Measurements from ENCODE around the gene CCDC169.

DNA sequence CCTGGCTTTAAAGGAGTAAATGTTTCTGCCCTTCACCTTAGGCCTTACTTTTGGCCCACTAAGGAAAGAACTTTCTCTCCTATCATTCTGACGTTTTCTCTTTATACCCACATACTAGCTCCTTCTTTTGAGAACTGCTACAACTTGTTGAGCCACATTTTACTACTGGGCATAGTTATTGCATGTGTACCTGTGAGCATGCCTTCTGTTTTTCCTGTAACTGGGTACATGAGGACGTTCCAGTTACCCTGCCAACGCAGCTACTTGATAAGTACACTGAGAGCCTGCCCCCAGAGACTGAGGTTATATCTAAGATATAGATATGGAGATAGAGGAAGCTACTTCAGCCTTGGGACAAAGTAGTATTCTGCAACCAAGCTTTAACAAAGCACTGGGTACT is 3.5 kb downstream of the CCDC169 start:
- TF ChIP-seq, protein P1, sequence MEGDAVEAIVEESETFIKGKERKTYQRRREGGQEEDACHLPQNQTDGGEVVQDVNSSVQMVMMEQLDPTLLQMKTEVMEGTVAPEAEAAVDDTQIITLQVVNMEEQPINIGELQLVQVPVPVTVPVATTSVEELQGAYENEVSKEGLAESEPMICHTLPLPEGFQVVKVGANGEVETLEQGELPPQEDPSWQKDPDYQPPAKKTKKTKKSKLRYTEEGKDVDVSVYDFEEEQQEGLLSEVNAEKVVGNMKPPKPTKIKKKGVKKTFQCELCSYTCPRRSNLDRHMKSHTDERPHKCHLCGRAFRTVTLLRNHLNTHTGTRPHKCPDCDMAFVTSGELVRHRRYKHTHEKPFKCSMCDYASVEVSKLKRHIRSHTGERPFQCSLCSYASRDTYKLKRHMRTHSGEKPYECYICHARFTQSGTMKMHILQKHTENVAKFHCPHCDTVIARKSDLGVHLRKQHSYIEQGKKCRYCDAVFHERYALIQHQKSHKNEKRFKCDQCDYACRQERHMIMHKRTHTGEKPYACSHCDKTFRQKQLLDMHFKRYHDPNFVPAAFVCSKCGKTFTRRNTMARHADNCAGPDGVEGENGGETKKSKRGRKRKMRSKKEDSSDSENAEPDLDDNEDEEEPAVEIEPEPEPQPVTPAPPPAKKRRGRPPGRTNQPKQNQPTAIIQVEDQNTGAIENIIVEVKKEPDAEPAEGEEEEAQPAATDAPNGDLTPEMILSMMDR (optimal IDR thresholded peaks at IDR 0.05 in 1 of 3, IDR thresholded peaks at IDR 0.05 in 1 of 3, conservative IDR thresholded peaks at IDR 0.05 in 1 of 3; ENCODE audit: extremely low read depth in 1 of 3, insufficient read depth in 2 of 3, low read length in 3 of 3), result no peak
- no peak for TF ChIP-seq EZH2 (IDR thresholded peaks at IDR 0.05; ENCODE audit: low read length)

All from keratinocyte (primary cell).